ENCODE data around the gene VPS13D. TPM values are rescaled to one million over a fixed set of nuclear protein-coding genes. Genes with fewer than 3 reads are reported as not detected.

The VPS13D gene
- total and polyA plus RNA-seq, 3 donors from 2014 or later = 51.9 to 125 (median 86.8) TPM

- Histone ChIP-seq H3K27ac (no peak overlapping the region), H3K9me3 (no peaks in the 10 kb centered on the region), H3K36me3 (ENCODE audit: low read depth, missing control alignments) (no peaks in the 10 kb centered on the region), H3K27me3 (no peaks in the 10 kb centered on the region), H3K4me3 (no peak overlapping the region), H3K4me1 (no peaks in the 10 kb centered on the region)
- no peak for TF ChIP-seq CTCF (IDR thresholded peaks at IDR 0.05)
- no peak for TF ChIP-seq POLR2A (IDR thresholded peaks at IDR 0.05)
- intact Hi-C loops (cut with DNase I; ENCODE audit: low total_unique reads) = no loop called here
- 58 to 73% methylated on average over 3 of the region's 3 CpGs for WGBS, 2 donors
- DNase-seq = no peak
These were observed 129.7 kb downstream of the VPS13D start for GRCh38 chr1:12359359-12360133.

- Histone ChIP-seq H3K27ac (no peak overlapping the region), H3K27me3 (no peaks in the 10 kb centered on the region), H3K36me3 (ENCODE audit: low read depth, missing control alignments) (no peaks in the 10 kb centered on the region), H3K9me3 (no peaks in the 10 kb centered on the region), H3K4me1 (no peaks in the 10 kb centered on the region), H3K4me3 (no peak overlapping the region)
- intact Hi-C loops (cut with DNase I; ENCODE audit: low total_unique reads) = no loop called here
- WGBS, 2 donors = 52 to 55% methylated on average over 2 of the region's 2 CpGs
- DNase-seq = no peak
- TF ChIP-seq POLR2A (IDR thresholded peaks at IDR 0.05) = no peak
- no peak for TF ChIP-seq CTCF (IDR thresholded peaks at IDR 0.05)
These were observed 138.8 kb downstream of the VPS13D start for GRCh38 chr1:12368646-12369045.

- intact Hi-C loops (cut with DNase I; ENCODE audit: low total_unique reads) = no loop called here
- Histone ChIP-seq H3K4me1 (no peaks in the 10 kb centered on the region), H3K36me3 (ENCODE audit: low read depth, missing control alignments) (no peaks in the 10 kb centered on the region), H3K27ac (no peak overlapping the region), H3K27me3 (no peaks in the 10 kb centered on the region), H3K9me3 (no peaks in the 10 kb centered on the region), H3K4me3 (no peak overlapping the region)
- DNase-seq = no peak
- 88 to 94% methylated on average over 6 of the region's 6 CpGs for WGBS, 2 donors
- no peak for TF ChIP-seq CTCF (IDR thresholded peaks at IDR 0.05)
- TF ChIP-seq POLR2A (IDR thresholded peaks at IDR 0.05) = no peak
These were observed 139.4 kb downstream of the VPS13D start for GRCh38 chr1:12369258-12369657.

DNA sequence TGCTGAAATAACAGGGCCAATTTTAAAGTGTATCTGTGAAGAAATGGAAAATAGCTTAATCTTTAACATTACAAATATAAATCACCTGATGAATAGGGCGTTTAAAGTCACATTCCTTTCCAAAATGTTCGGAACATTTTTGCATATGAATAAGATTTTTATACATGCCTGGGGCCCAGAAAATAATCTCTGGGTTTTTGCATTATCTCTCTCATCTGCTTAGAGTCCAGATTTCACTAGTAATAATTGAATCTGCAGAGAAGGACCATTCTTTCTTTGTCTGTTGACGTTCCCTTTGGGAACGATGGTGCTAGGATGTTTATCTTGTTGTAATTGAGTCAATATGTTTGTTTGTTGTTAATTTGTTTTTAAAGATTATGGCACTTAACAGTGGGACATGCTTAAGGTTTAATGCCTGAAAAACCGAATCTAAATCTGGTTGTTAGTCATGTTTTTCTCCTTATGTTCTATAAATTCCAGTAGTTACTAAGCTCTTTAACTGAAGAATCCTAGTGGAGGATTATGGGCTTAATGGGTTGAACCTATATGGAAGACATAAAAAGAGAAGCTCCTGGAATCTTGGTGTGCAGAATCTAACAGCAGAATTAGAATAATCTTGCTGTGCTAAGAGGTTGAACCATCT, 140.6 kb downstream of the VPS13D start:
- H3K4me3 ChIP-seq = no peak overlapping the region
- intact Hi-C loops (cut with DNase I; ENCODE audit: low total_unique reads) = no loop called here
- 73 to 88% methylated on average over 5 of the region's 5 CpGs for WGBS, 2 donors
- no peak for DNase-seq
- H3K9me3 ChIP-seq = no peaks in the 10 kb centered on the region
- no peak overlapping the region for H3K27ac ChIP-seq
- TF ChIP-seq POLR2A (IDR thresholded peaks at IDR 0.05) = no peak
- TF ChIP-seq CTCF (IDR thresholded peaks at IDR 0.05) = no peak
- H3K36me3 ChIP-seq (ENCODE audit: low read depth, missing control alignments) = no peaks in the 10 kb centered on the region
- H3K27me3 ChIP-seq = no peaks in the 10 kb centered on the region
- H3K4me1 ChIP-seq = no peaks in the 10 kb centered on the region

Data from testis (tissue), 3 donors.